IPS DF 4.7 (cell line): ENCODE measurements around the gene CCSER1.

Experiments
- DNase-seq: peaks from one replicate; pipeline ENCODE4 v3.0.0-alpha.2; 2013; ENCODE audit warnings: low spot score; ENCODE audit errors: extremely low read depth

Gene CCSER1

GRCh38 chr4:91256043-91256442 is 1128.8 kb downstream of the CCSER1 start:
- DNase-seq, result peak; percentile 30

- no peak for DNase-seq
Observed at GRCh38 chr4:91256751-91257150, 1129.6 kb downstream of the CCSER1 start.

- DNase-seq, result no peak
Observed at GRCh38 chr4:91257721-91258120, 1130.5 kb downstream of the CCSER1 start.

- DNase-seq, result no peak
Observed at GRCh38 chr4:91258326-91258725, 1131.1 kb downstream of the CCSER1 start.

- no peak for DNase-seq
Observed at GRCh38 chr4:91267543-91267942, 1140.3 kb downstream of the CCSER1 start.

- DNase-seq, result peak; percentile 30
Observed at GRCh38 chr4:91268481-91268880, 1141.3 kb downstream of the CCSER1 start.

GRCh38 chr4:91268913-91269312 is 1141.7 kb downstream of the CCSER1 start:
- no peak for DNase-seq

GRCh38 chr4:91279899-91280298 is 1152.7 kb downstream of the CCSER1 start:
- no peak for DNase-seq

GRCh38 chr4:91280551-91281290 is 1153.5 kb downstream of the CCSER1 start:
- DNase-seq, result no peak

GRCh38 chr4:91282217-91282616 is 1155.0 kb downstream of the CCSER1 start:
- no peak for DNase-seq

GRCh38 chr4:91283726-91284230 is 1156.6 kb downstream of the CCSER1 start:
- DNase-seq, result no peak

GRCh38 chr4:91284480-91284879 is 1157.3 kb downstream of the CCSER1 start:
- DNase-seq, result no peak

GRCh38 chr4:91285487-91285886 is 1158.3 kb downstream of the CCSER1 start:
- DNase-seq, result no peak

- no peak for DNase-seq
Observed at GRCh38 chr4:91288702-91289311, 1161.6 kb downstream of the CCSER1 start.

- no peak for DNase-seq
Observed at GRCh38 chr4:91298156-91298700, 1171.0 kb downstream of the CCSER1 start.

- no peak for DNase-seq
Observed at GRCh38 chr4:91298824-91299223, 1171.6 kb downstream of the CCSER1 start.

- DNase-seq, result no peak
Observed at GRCh38 chr4:91302120-91302519, 1174.9 kb downstream of the CCSER1 start.

- no peak for DNase-seq
Observed at GRCh38 chr4:91304292-91304691, 1177.1 kb downstream of the CCSER1 start.

GRCh38 chr4:91317434-91317833 is 1190.2 kb downstream of the CCSER1 start:
- DNase-seq, result no peak

- DNase-seq, result no peak
Observed at GRCh38 chr4:91319556-91320268, 1192.5 kb downstream of the CCSER1 start.

GRCh38 chr4:91322961-91323360 is 1195.8 kb downstream of the CCSER1 start:
- DNase-seq, result no peak

- DNase-seq, result no peak
Observed at GRCh38 chr4:91325495-91325894, 1198.3 kb downstream of the CCSER1 start.
